ACC112 (cell line): ENCODE measurements around the gene SAMD4A.

Experiments
- H2AFZ ChIP-seq: fragments of 200-600 bp; sonication (generic); one replicate; pipeline ENCODE4 v1.6.0; 2017; ENCODE audit warnings: antibody characterized with exemption, low read length; ENCODE audit not compliant: unreplicated experiment
- H3K27ac ChIP-seq: fragments of 200-600 bp; sonication (generic); 2 replicates; pipeline ENCODE4 v1.5.1; 2014; ENCODE audit warnings: low read depth, mild to moderate bottlenecking, antibody characterized with exemption, low read length, moderate library complexity
- H3K27me3 ChIP-seq: fragments of 200-600 bp; sonication (generic); 2 replicates; pipeline ENCODE4 v1.6.1; 2014; ENCODE audit warnings: mild to moderate bottlenecking, antibody characterized with exemption, low read length, moderate library complexity, mixed read lengths; ENCODE audit not compliant: insufficient read depth
- H3K36me3 ChIP-seq: fragments of 200-600 bp; sonication (generic); 2 replicates; pipeline ENCODE4 v1.6.1; 2016; ENCODE audit warnings: mild to moderate bottlenecking, antibody characterized with exemption, low read length, moderate library complexity, mixed read lengths; ENCODE audit not compliant: insufficient read depth
- H3K4me1 ChIP-seq: fragments of 200-600 bp; sonication (generic); one replicate; pipeline ENCODE4 v1.6.1; 2016; ENCODE audit warnings: low read length, mixed read lengths; ENCODE audit not compliant: insufficient read depth, unreplicated experiment, control insufficient read depth
- H3K4me3 ChIP-seq: fragments of 200-600 bp; sonication (generic); 2 replicates; pipeline ENCODE4 v1.5.1; 2014; ENCODE audit warnings: mild to moderate bottlenecking, low read depth, low read length
- H3K79me2 ChIP-seq: fragments of 200-600 bp; sonication (generic); one replicate; pipeline ENCODE4 v1.6.0; 2016; ENCODE audit warnings: low read length; ENCODE audit not compliant: control insufficient read depth, unreplicated experiment, insufficient read depth

SAMD4A gene, protein sequence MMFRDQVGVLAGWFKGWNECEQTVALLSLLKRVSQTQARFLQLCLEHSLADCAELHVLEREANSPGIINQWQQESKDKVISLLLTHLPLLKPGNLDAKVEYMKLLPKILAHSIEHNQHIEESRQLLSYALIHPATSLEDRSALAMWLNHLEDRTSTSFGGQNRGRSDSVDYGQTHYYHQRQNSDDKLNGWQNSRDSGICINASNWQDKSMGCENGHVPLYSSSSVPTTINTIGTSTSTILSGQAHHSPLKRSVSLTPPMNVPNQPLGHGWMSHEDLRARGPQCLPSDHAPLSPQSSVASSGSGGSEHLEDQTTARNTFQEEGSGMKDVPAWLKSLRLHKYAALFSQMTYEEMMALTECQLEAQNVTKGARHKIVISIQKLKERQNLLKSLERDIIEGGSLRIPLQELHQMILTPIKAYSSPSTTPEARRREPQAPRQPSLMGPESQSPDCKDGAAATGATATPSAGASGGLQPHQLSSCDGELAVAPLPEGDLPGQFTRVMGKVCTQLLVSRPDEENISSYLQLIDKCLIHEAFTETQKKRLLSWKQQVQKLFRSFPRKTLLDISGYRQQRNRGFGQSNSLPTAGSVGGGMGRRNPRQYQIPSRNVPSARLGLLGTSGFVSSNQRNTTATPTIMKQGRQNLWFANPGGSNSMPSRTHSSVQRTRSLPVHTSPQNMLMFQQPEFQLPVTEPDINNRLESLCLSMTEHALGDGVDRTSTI

GRCh38 chr14:54566410-54567223 lies at the start of gene SAMD4A:
SAMD4A (plus strand) TSS chr14:54567128; CDS start chr14:54567917, 789 bp downstream.
- peak within 1 kb of the TSS; percentile 86 for H3K4me3 ChIP-seq
- H2AFZ ChIP-seq, result peak within 1 kb of the TSS; percentile 21
- peak within 1 kb of the TSS; percentile 96 for H3K27ac ChIP-seq
- H3K27me3 ChIP-seq, result no peaks in the 10 kb centered on the region
- peaks cover 25% of the 10 kb centered on the region for H3K4me1 ChIP-seq
- no peaks in the 10 kb centered on the region for H3K36me3 ChIP-seq
- H3K79me2 ChIP-seq, result peaks cover 42% of the 10 kb centered on the region

DNA sequence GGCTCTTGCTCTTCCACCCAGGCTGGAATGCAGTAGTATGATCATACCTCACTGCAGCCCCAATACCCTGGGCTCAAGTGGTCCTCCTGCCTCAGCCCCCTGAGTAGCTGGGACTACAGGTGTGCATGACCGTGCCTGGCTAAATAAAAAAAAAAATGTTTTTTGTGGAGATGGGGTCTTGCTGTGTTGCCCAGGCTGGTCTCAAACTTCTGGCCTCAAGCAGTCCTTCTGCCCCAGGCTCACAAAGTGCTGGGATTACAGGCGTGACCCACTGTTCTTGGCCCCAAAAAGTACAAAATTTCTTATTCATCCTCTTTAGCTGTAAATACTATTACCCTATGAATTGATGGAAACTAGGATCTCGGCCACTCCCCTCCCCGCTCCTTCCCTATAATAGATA lies 42.5 kb upstream of the SAMD4A start:
- Histone ChIP-seq H3K27me3 (no peaks in the 10 kb centered on the region), H3K79me2 (peaks cover 4% of the 10 kb centered on the region), H3K4me1 (peaks cover 1% of the 10 kb centered on the region), H2AFZ (no peak overlapping the region), H3K4me3 (no peak overlapping the region), H3K36me3 (peaks cover 7% of the 10 kb centered on the region; the same call in 1 of the 2 replicates), H3K27ac (no peak overlapping the region)

DNA sequence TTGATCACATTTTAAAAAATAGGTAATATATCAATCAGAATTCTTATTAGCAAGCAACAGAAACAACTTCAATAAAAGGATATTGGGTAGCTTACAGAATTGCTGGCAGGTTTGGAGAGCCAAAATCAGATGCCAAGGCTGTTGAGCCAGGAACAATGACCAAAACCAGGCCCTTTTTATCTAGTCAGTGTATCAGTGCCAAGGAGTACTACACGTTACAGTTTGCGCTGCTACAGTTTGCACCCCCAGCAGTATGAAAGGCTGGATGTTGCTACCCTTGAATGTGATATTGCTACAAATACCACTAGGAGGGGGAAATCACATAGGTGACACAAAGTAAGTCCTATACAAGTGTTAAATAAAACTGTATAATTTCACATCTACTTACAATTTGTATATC lies 38.0 kb upstream of the SAMD4A start:
- Histone ChIP-seq H2AFZ (no peak overlapping the region), H3K27me3 (no peaks in the 10 kb centered on the region), H3K36me3 (peaks cover 1% of the 10 kb centered on the region), H3K79me2 (no peaks in the 10 kb centered on the region), H3K4me3 (no peak overlapping the region), H3K27ac (no peak overlapping the region), H3K4me1 (peaks cover 8% of the 10 kb centered on the region)

DNA sequence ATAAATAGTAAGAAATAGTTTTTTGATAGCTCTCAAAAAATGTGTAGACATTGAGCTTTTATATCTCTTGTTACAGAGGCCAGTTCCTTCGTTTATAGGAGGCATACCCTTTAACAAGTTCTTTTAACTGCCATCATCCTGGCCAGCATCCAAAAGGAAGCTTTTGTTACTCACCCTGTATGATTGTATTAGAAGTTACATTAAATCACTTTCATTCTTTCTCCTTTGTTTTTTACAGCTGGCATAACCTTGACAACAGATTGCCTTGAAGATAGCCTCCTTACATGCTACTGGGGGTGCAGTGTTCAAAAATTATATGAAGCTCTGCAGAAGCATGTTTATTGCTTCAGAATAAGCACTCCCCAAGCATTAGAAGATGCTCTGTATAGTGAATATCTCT lies 37.1 kb upstream of the SAMD4A start:
- Histone ChIP-seq H3K27ac (no peak overlapping the region), H2AFZ (no peak overlapping the region), H3K4me3 (no peak overlapping the region), H3K27me3 (no peaks in the 10 kb centered on the region), H3K4me1 (peaks cover 8% of the 10 kb centered on the region), H3K79me2 (no peaks in the 10 kb centered on the region), H3K36me3 (no peaks in the 10 kb centered on the region; the same call in 1 of the 2 replicates)

- no peak overlapping the region for H3K27ac ChIP-seq
- peaks cover 8% of the 10 kb centered on the region for H3K4me1 ChIP-seq
- H3K4me3 ChIP-seq, result no peak overlapping the region
- no peaks in the 10 kb centered on the region; the same call in 1 of the 2 replicates for H3K36me3 ChIP-seq
- H2AFZ ChIP-seq, result no peak overlapping the region
- H3K27me3 ChIP-seq, result no peaks in the 10 kb centered on the region
- no peaks in the 10 kb centered on the region for H3K79me2 ChIP-seq
Measured at GRCh38 chr14:54532111-54533012, 34.6 kb upstream of the SAMD4A start.

DNA sequence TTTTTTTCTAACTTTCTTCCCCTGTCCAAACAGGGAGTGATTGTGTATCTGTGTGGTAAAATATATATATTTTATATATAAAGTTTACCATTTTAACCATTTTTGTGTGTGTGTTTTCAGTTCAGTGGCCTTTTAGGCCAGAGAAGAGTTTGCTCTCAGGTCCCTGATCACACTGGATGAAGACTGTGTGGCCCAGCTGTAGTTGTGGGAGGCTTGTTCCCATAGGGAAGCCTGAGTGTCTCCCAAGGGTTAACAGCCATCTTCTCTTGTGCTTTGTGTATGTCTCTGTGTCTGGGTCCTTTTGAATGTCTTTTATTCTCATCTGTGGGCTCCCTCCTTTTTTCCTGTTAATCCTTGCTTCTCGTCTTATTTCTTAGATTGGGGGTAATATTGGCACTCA lies 33.8 kb upstream of the SAMD4A start:
- Histone ChIP-seq H3K79me2 (no peaks in the 10 kb centered on the region), H3K27ac (no peak overlapping the region), H3K4me3 (no peak overlapping the region), H3K36me3 (peaks cover 1% of the 10 kb centered on the region), H3K27me3 (no peaks in the 10 kb centered on the region), H3K4me1 (peaks cover 8% of the 10 kb centered on the region), H2AFZ (no peak overlapping the region)

- H3K27me3 ChIP-seq, result no peaks in the 10 kb centered on the region
- peaks cover under 1% of the 10 kb centered on the region for H3K4me1 ChIP-seq
- no peak overlapping the region for H3K4me3 ChIP-seq
- H3K79me2 ChIP-seq, result no peaks in the 10 kb centered on the region
- H3K27ac ChIP-seq, result no peak overlapping the region
- H3K36me3 ChIP-seq, result peaks cover 8% of the 10 kb centered on the region
- no peak overlapping the region for H2AFZ ChIP-seq
Measured at GRCh38 chr14:54535126-54535525, 31.8 kb upstream of the SAMD4A start.

- no peaks in the 10 kb centered on the region for H3K27me3 ChIP-seq
- no peak overlapping the region for H3K4me3 ChIP-seq
- no peaks in the 10 kb centered on the region for H3K4me1 ChIP-seq
- no peak overlapping the region for H2AFZ ChIP-seq
- peaks cover 8% of the 10 kb centered on the region for H3K36me3 ChIP-seq
- no peaks in the 10 kb centered on the region for H3K79me2 ChIP-seq
- H3K27ac ChIP-seq, result no peak overlapping the region
Measured at GRCh38 chr14:54535646-54536045, 31.3 kb upstream of the SAMD4A start.

GRCh38 chr14:54537651-54538050 lies 29.3 kb upstream of the SAMD4A start:
- Histone ChIP-seq H3K27ac (no peak overlapping the region), H3K79me2 (no peaks in the 10 kb centered on the region), H3K27me3 (no peaks in the 10 kb centered on the region), H2AFZ (no peak overlapping the region), H3K4me1 (no peaks in the 10 kb centered on the region), H3K4me3 (no peak overlapping the region), H3K36me3 (peaks cover 8% of the 10 kb centered on the region)

- H3K79me2 ChIP-seq, result no peaks in the 10 kb centered on the region
- H3K4me3 ChIP-seq, result no peak overlapping the region
- no peaks in the 10 kb centered on the region for H3K4me1 ChIP-seq
- H3K27me3 ChIP-seq, result no peaks in the 10 kb centered on the region
- H2AFZ ChIP-seq, result no peak overlapping the region
- H3K27ac ChIP-seq, result no peak overlapping the region
- peaks cover 8% of the 10 kb centered on the region for H3K36me3 ChIP-seq
Measured at GRCh38 chr14:54538055-54538454, 28.9 kb upstream of the SAMD4A start.
